ENCODE measurements around the gene CCDC198. TPM values are rescaled to one million over a fixed set of nuclear protein-coding genes. Genes with fewer than 3 reads are reported as not detected.

CCDC198 gene
- total and polyA plus RNA-seq, 2 of the 13 experiments (the other 11 are each of a cell fraction or from before 2014, with no cell fraction given), result 0.69 to 0.95 TPM

DNA sequence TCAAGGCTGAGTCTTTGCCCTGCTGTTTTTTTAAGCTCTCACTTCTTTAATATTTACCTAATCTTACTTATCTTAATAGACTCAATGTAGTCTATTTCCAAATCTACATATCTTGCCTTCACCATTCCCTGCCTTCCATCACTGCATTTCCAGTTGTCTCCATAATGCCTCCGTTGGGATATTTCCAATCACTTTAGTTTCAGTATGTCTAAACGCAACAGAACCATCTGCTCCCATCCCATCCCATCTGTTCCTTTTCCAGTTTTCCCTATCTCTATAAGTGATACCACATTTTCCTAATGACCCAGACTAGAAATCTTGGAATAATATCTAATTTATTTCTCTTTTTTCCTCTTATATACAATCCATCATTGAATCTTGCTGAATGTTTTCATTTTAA, 15.1 kb upstream of the CCDC198 start:
- no peaks in the 10 kb centered on the region for H3K4me1 ChIP-seq (ENCODE audit: insufficient read depth, low read length)
- H3K9ac ChIP-seq (ENCODE audit: insufficient read depth, low read depth, low read length), result no peak overlapping the region
- ChIA-PET CTCF (ENCODE audit: low intra/inter-chr PET ratio, low total read pairs) (no interaction called here), POLR2A (no interaction called here)
- DNase-seq (ENCODE audit: low spot score), result no peak
- H3K4me3 ChIP-seq (replicated peaks in 1 of 3; ENCODE audit: insufficient read depth in 1 of 3, low read depth in 2 of 3, low read length in 3 of 3), result no peak overlapping the region
- H3K27ac ChIP-seq (ENCODE audit: extremely low read length, insufficient read depth, low read length), result no peak overlapping the region
- intact Hi-C loops (cut with micrococcal nuclease; ENCODE audit: unreplicated experiment), result no loop called here
- no TSS peak for BruUV-seq (replicated peaks)
- in situ Hi-C loops (cut with HindIII; ENCODE audit: extremely low pct_ligation_motif_present, low pct_unique_long_range_greater_than_20kb), result no loop called here
- ATAC-seq, result no peak
- WGBS (ENCODE audit: low lambda C conversion rate), result 0% methylated on average over 2 of the region's 2 CpGs
- H3K36me3 ChIP-seq (replicated peaks in 1 of 2; ENCODE audit: control insufficient read depth in 1 of 2, insufficient read depth in 2 of 2, low read length in 2 of 2), result no peaks in the 10 kb centered on the region
- FAIRE-seq, result no peak
- no peak overlapping the region for H2AFZ ChIP-seq (ENCODE audit: low read length)
- no peaks in the 10 kb centered on the region for H3K9me3 ChIP-seq (ENCODE audit: low read length)
- no peaks in the 10 kb centered on the region for H3K27me3 ChIP-seq (ENCODE audit: control insufficient read depth in 1 of 2, insufficient read depth in 2 of 2, low read length in 2 of 2)
- H3K4me2 ChIP-seq (ENCODE audit: low read depth, low read length), result no peak overlapping the region
- no peaks in the 10 kb centered on the region for H4K20me1 ChIP-seq (ENCODE audit: insufficient read depth, low read length)
- no peak for TF ChIP-seq TAF15 (IDR thresholded peaks at IDR 0.05; ENCODE audit: low read depth, low read length, poor library complexity, severe bottlenecking)
- no peak for TF ChIP-seq PHF21A (CRISPR knock-in tag; IDR thresholded peaks at IDR 0.05)
- no peak for TF ChIP-seq MIER2 (CRISPR knock-in tag; IDR thresholded peaks at IDR 0.05)
- TF ChIP-seq ZNF296 (CRISPR knock-in tag; conservative IDR thresholded peaks at IDR 0.05), result no peak
- no peak for TF ChIP-seq GLI4 (CRISPR knock-in tag; IDR thresholded peaks at IDR 0.05; ENCODE audit: borderline replicate concordance)
- no peak for TF ChIP-seq ZC3H13 (CRISPR knock-in tag; IDR thresholded peaks at IDR 0.05)
- no peak for TF ChIP-seq HOXA9 (CRISPR knock-in tag; IDR thresholded peaks at IDR 0.05; ENCODE audit: borderline replicate concordance)
- TF ChIP-seq YEATS2 (CRISPR knock-in tag; IDR thresholded peaks at IDR 0.05; ENCODE audit: borderline replicate concordance), result no peak
- TF ChIP-seq RXRA (CRISPR knock-in tag; IDR thresholded peaks at IDR 0.05), result no peak
- no peak for TF ChIP-seq ZNF282 (IDR thresholded peaks at IDR 0.05; ENCODE audit: partially characterized antibody)
- no peak for TF ChIP-seq ISX (CRISPR knock-in tag; conservative IDR thresholded peaks at IDR 0.05)
- no peak for TF ChIP-seq AGO2 (optimal IDR thresholded peaks at IDR 0.05; ENCODE audit: low read depth, low read length)
- TF ChIP-seq, protein P1, sequence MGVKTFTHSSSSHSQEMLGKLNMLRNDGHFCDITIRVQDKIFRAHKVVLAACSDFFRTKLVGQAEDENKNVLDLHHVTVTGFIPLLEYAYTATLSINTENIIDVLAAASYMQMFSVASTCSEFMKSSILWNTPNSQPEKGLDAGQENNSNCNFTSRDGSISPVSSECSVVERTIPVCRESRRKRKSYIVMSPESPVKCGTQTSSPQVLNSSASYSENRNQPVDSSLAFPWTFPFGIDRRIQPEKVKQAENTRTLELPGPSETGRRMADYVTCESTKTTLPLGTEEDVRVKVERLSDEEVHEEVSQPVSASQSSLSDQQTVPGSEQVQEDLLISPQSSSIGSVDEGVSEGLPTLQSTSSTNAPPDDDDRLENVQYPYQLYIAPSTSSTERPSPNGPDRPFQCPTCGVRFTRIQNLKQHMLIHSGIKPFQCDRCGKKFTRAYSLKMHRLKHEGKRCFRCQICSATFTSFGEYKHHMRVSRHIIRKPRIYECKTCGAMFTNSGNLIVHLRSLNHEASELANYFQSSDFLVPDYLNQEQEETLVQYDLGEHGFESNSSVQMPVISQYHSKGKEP (CRISPR knock-in tag; IDR thresholded peaks at IDR 0.05), result no peak
- no peak for TF ChIP-seq ZNF768 (CRISPR knock-in tag; IDR thresholded peaks at IDR 0.05)
- no peaks in the 10 kb centered on the region for H3K79me2 ChIP-seq (ENCODE audit: insufficient read depth, low read length)

Measured in HepG2 (cell line).